ENCODE results near the gene TPCN2. TPM values are rescaled to one million over a fixed set of nuclear protein-coding genes. Genes with fewer than 3 reads are reported as not detected.

TPCN2 gene
- total and polyA plus RNA-seq, 2 of the 4 experiments (the other 2 are of a cell fraction), result 3.4 to 8.0 TPM

DNA sequence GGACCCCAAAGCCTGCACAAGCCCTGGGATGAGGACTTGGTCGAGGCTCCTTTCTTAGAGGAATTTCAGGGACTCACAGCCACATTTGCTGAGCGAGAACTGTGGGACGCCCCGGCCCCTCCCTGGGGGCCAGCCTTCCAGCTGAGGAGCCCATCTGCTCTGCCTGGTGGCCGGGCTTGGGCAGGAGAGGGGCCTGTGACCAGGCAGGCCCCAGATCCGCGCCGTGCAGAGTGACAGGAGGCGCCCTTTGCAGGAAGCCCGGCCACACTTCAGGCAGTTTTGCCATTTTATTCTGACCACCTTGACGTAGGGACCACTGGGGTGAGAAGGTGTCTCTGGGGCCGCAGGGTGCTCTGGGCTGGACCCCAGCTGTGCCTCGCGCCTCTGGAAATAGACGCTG, 35.6 kb downstream of the TPCN2 start:
- 84% methylated on average over 11 of the region's 15 CpGs; no CpG with 5 or more reads in 1 of the 2 experiments for WGBS, 2 experiments (ENCODE audit: extremely low coverage in 2 of 2, insufficient read length in 1 of 2)
- peaks cover 30% of the 10 kb centered on the region for H3K36me3 ChIP-seq (ENCODE audit: control insufficient read depth, insufficient read depth, low read length)
- intact Hi-C loops (cut with micrococcal nuclease), result loop anchor here (10.0 kb wide), 1 partner anchor 470 kb away; no protein-coding TSS in a partner anchor

More for the DNA sequence above, 35.6 kb downstream of the TPCN2 start:
- Histone ChIP-seq H3K4me3 (ENCODE audit: insufficient read depth, low read depth, low read length) (no peak overlapping the region), H2BK120ac (ENCODE audit: low read depth, low read length) (no peak overlapping the region), H3K9me1 (ENCODE audit: insufficient read depth, low read length) (peaks cover 9% of the 10 kb centered on the region; the same call in 1 of the 2 replicates), H3K27ac (ENCODE audit: insufficient read depth, low read length) (no peak overlapping the region), H4K5ac (ENCODE audit: low read depth, low read length) (no peak overlapping the region), H3K4me2 (ENCODE audit: low read depth, low read length) (no peak overlapping the region), H3K4me1 (ENCODE audit: control insufficient read depth, insufficient read depth, low read length) (peaks cover 17% of the 10 kb centered on the region), H2AFZ (replicated peaks; ENCODE audit: low read length, poor library complexity) (no peak overlapping the region), H2BK20ac (ENCODE audit: low read depth, low read length) (no peak overlapping the region), H3K9me3 (ENCODE audit: control insufficient read depth, insufficient read depth, low read length) (no peaks in the 10 kb centered on the region), H3K18ac (ENCODE audit: low read depth, low read length) (no peak overlapping the region), H3K14ac (replicated peaks; ENCODE audit: low read depth, low read length) (no peak overlapping the region), H4K91ac (ENCODE audit: insufficient read depth, low read depth, low read length) (no peak overlapping the region), H3K79me1 (ENCODE audit: low read depth in 1 of 2, low read length in 2 of 2) (peaks cover 0 to 16% of the 10 kb centered on the region in 2 experiments; a peak in 2 of 4 replicates), H4K8ac (ENCODE audit: low read depth in 2 of 2, low read length in 2 of 2) (no peak overlapping the region), H3K23ac (ENCODE audit: low read depth, low read length) (no peak overlapping the region), H4K20me1 (ENCODE audit: insufficient read depth, low read length) (peaks cover 18% of the 10 kb centered on the region), H3K56ac (ENCODE audit: extremely low read depth, insufficient read depth, low read length) (no peak overlapping the region), H2AK9ac (replicated peaks; ENCODE audit: low read depth, low read length, poor library complexity) (no peak overlapping the region), H2BK15ac (ENCODE audit: low read depth, low read length) (no peak overlapping the region), H2BK5ac (ENCODE audit: low read depth, low read length, poor library complexity, severe bottlenecking) (no peak overlapping the region), H3K4ac (ENCODE audit: low read depth, low read length) (no peak overlapping the region), H3K27me3 (ENCODE audit: control insufficient read depth, insufficient read depth, low read length) (no peaks in the 10 kb centered on the region), H2AK5ac (ENCODE audit: low read depth, low read length) (no peak overlapping the region), H3K9ac (ENCODE audit: low read depth, low read length) (no peak overlapping the region)
- no peak for ATAC-seq (ENCODE audit: low read depth)
- ChIA-PET POLR2A (ENCODE audit: unreplicated experiment) (no interaction called here), CTCF (no interaction called here)
- in situ Hi-C loops (cut with MboI; ENCODE audit: low sequenced_read_pairs), result loop anchor here (5.0 kb wide), 2 partner anchors 77 to 177 kb away; no protein-coding TSS in a partner anchor
- dilution Hi-C loops (cut with HindIII; ENCODE audit: low sequenced_read_pairs, unreplicated experiment), result no loop called here
- no peak for DNase-seq
- TF ChIP-seq POLR2A (IDR thresholded peaks at IDR 0.05; ENCODE audit: low read depth, low read length) (no peak), MXI1 (IDR thresholded peaks at IDR 0.05; ENCODE audit: borderline replicate concordance, low read depth, low read length) (no peak), MAZ (IDR thresholded peaks at IDR 0.05; ENCODE audit: borderline replicate concordance, low read depth, low read length) (no peak), FOS (IDR thresholded peaks at IDR 0.05; ENCODE audit: low read depth, low read length) (no peak), NFE2L2 (IDR thresholded peaks at IDR 0.05; ENCODE audit: low read depth, low read length) (no peak), RFX5 (IDR thresholded peaks at IDR 0.05; ENCODE audit: low read depth, low read length) (no peak)
- TF ChIP-seq, protein P1, sequence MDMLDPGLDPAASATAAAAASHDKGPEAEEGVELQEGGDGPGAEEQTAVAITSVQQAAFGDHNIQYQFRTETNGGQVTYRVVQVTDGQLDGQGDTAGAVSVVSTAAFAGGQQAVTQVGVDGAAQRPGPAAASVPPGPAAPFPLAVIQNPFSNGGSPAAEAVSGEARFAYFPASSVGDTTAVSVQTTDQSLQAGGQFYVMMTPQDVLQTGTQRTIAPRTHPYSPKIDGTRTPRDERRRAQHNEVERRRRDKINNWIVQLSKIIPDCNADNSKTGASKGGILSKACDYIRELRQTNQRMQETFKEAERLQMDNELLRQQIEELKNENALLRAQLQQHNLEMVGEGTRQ (IDR thresholded peaks at IDR 0.05; ENCODE audit: low read depth, low read length), result no peak
- no TSS peak for BruUV-seq (replicated peaks)

Data from IMR-90 (cell line).